Measurements from ENCODE around the gene GAS7. TPM values are rescaled to one million over a fixed set of nuclear protein-coding genes. Genes with fewer than 3 reads are reported as not detected.
A peak's percentile ranks its signal among the peaks of the same experiment; 100 is the strongest.

The GAS7 gene
- total and polyA plus RNA-seq, 7 donors, result 1.4 to 16.9 (median 7.0) TPM

DNA sequence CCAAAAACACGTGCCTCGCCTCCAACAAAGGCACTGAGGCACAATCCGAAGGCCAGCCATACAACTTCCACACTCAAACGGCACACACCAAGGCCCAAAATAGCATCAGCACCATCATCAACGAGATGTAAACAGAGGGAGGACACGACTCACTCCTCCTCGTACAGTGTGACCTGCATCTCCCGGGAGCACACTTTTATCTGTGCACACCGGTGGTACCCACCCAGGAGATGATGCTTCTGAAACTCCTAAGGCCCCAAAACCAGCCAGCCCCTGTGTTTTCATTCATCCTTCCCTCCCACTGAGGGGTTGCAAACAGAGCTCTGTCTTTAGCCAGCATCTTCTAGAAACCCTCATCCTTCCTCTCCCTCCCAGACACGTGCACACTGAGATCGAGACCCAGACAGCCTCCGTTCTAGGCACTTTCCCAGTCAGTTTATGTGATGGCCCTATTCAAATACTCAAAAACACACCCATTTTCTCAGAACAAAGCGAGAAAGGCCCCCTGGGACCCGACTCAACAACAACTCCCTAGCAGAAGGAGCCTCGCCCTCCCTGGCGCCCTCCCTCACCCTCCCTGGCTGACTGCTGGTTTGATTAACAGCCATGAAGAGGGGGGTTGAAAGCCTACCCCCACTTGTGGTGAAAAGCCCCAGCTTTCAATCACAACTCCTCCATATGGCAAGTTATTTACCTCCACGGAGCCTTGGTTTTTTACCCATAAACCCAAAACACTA lies 76.3 kb downstream of the GAS7 start:
- H3K4me3 ChIP-seq, result no peak overlapping the region
- H3K27ac ChIP-seq, result no peak overlapping the region
- no peak for ATAC-seq
- peaks cover 0 to 2% (median 0%) of the 10 kb centered on the region in 3 donors for H3K27me3 ChIP-seq (ENCODE audit: insufficient read depth in 3 of 3, low read length in 2 of 3)
- no peaks in the 10 kb centered on the region for H3K9me3 ChIP-seq
- TF ChIP-seq, protein P1, sequence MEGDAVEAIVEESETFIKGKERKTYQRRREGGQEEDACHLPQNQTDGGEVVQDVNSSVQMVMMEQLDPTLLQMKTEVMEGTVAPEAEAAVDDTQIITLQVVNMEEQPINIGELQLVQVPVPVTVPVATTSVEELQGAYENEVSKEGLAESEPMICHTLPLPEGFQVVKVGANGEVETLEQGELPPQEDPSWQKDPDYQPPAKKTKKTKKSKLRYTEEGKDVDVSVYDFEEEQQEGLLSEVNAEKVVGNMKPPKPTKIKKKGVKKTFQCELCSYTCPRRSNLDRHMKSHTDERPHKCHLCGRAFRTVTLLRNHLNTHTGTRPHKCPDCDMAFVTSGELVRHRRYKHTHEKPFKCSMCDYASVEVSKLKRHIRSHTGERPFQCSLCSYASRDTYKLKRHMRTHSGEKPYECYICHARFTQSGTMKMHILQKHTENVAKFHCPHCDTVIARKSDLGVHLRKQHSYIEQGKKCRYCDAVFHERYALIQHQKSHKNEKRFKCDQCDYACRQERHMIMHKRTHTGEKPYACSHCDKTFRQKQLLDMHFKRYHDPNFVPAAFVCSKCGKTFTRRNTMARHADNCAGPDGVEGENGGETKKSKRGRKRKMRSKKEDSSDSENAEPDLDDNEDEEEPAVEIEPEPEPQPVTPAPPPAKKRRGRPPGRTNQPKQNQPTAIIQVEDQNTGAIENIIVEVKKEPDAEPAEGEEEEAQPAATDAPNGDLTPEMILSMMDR (IDR thresholded peaks at IDR 0.05), result no peak
- no peaks in the 10 kb centered on the region for H3K36me3 ChIP-seq (ENCODE audit: insufficient read depth in 1 of 2, low read depth in 1 of 2)
- 77 to 83% (median 81%) methylated on average over 17 of the region's 17 CpGs for WGBS, 3 donors
- intact Hi-C loops (cut with DNase I), result no loop called here
- peak in 1 of 2 donors; percentile 68 for DNase-seq
- H3K4me1 ChIP-seq, result peaks cover 4% of the 10 kb centered on the region

DNA sequence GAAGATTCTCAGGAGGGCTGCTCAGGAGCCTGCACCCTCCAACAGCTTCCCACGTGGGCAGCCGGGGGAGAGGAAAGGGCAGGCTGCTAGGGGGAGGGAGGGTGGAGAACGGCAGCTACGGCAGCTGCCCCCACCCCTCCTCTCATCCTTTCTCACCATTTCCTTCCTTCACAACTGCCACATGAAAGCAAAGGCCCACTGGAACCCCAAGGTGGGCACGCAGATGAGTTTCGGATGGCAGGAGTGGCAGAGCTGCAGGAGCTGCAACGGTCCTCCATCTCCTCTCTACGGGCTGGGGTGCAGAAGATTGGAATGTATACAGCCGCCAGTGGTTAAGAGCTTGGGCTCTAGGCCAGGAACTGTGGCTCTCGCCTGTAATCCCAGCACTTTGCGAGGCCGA lies 77.7 kb downstream of the GAS7 start:
- Histone ChIP-seq H3K4me3 (no peak overlapping the region), H3K36me3 (ENCODE audit: insufficient read depth in 1 of 2, low read depth in 1 of 2) (no peaks in the 10 kb centered on the region), H3K9me3 (no peaks in the 10 kb centered on the region), H3K27me3 (ENCODE audit: insufficient read depth in 3 of 3, low read length in 2 of 3) (peaks cover 0 to 2% (median 0%) of the 10 kb centered on the region in 3 donors), H3K27ac (no peak overlapping the region), H3K4me1 (peaks cover 4% of the 10 kb centered on the region)
- intact Hi-C loops (cut with DNase I), result no loop called here
- no peak for ATAC-seq
- 66 to 75% (median 72%) methylated on average over 12 of the region's 12 CpGs for WGBS, 3 donors
- DNase-seq, result no peak
- TF ChIP-seq, protein P1 (IDR thresholded peaks at IDR 0.05), result no peak

DNA sequence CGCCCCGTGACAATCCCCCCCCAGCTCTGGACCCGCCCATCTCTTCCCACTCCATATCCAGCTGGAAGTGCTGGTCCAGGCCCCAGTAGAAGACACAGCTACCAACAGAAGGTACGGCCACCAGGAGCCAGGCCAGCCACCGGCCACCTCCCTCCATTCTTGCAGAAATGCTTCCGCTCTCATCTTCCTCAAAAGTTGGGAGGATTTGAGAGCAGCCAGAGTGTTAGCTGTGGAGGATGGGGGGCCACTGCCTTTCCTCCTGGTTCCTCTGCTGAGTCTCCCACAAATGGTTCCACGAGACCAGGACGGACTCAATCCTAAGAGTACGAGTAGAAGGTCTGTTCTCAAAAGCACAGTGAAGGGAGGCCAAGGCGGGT lies 78.3 kb downstream of the GAS7 start:
- Histone ChIP-seq H3K4me3 (no peak overlapping the region), H3K36me3 (ENCODE audit: insufficient read depth in 1 of 2, low read depth in 1 of 2) (no peaks in the 10 kb centered on the region), H3K9me3 (no peaks in the 10 kb centered on the region), H3K4me1 (peaks cover 4% of the 10 kb centered on the region), H3K27ac (no peak overlapping the region), H3K27me3 (ENCODE audit: insufficient read depth in 3 of 3, low read length in 2 of 3) (peaks cover 0 to 2% (median 0%) of the 10 kb centered on the region in 3 donors)
- ATAC-seq (no peak), DNase-seq (no peak)
- WGBS, 3 donors, result 63 to 78% (median 65%) methylated on average over 10 of the region's 10 CpGs
- intact Hi-C loops (cut with DNase I), result no loop called here
- TF ChIP-seq, protein P1 (IDR thresholded peaks at IDR 0.05), result no peak

DNA sequence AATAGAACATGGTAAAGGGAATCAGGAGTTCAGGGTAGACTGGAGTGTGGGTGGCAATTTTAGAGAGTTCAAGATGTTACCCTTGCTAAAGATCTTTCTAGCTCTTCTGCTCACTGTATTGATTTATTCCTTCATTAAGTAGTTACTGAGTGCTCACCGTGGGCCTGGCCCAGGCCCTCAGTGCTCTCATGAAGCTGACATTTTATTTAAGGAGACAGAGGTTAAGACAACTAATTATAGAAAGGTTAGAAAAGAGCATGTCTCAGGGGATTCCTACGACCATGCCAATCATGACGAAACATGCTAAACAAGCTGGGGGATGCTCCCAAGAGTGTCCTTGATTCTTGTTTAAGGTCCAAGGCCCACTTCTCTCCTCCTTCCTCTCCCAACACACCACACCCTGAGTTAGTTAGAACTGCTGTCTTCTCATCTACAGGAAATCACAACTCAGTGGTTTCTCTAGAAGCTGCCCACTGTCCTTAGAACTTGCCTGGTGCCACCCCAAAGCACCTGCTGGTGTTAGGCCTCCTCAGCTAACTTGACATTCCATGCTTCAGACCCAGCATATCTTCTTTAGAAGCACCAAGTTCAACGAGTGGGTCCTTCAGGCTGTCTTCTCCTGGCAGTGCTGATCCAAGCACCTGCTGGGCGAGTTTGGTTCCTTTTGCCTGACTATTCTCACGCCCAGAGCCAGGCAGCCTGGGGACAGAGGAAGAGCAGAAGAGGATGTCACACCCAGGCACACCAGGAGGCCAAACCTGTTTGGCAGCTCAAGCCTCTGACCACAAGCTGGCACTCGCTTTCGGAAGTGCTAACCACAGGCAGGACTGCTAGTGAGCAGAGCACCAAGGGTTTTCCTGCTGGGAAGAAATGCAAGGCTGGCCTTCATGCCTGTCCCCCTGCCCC lies 79.0 kb downstream of the GAS7 start:
- ATAC-seq (no peak), DNase-seq (peak in 1 of 2 donors; percentile 57)
- H3K9me3 ChIP-seq, result no peaks in the 10 kb centered on the region
- intact Hi-C loops (cut with DNase I), result loop anchor here in 1 of 2 donors (10.0 kb wide), 1 partner anchor 95 kb away; no protein-coding TSS in a partner anchor
- H3K36me3 ChIP-seq (ENCODE audit: insufficient read depth in 1 of 2, low read depth in 1 of 2), result no peaks in the 10 kb centered on the region
- H3K4me3 ChIP-seq, result no peak overlapping the region
- no peak overlapping the region for H3K27ac ChIP-seq
- TF ChIP-seq, protein P1 (IDR thresholded peaks at IDR 0.05), result no peak
- peaks cover 4% of the 10 kb centered on the region for H3K4me1 ChIP-seq
- peaks cover 0 to 2% (median 0%) of the 10 kb centered on the region in 3 donors for H3K27me3 ChIP-seq (ENCODE audit: insufficient read depth in 3 of 3, low read length in 2 of 3)
- WGBS, 3 donors, result 26 to 53% (median 35%) methylated on average over 8 of the region's 8 CpGs

Data from psoas muscle (tissue), 8 donors.